ENCODE results near the gene PEDS1. TPM values are rescaled to one million over a fixed set of nuclear protein-coding genes. Genes with fewer than 3 reads are reported as not detected.
A peak's percentile ranks its signal among the peaks of the same experiment; 100 is the strongest.

The PEDS1 gene
- total RNA-seq, 2 experiments from 2014 or later: 16.0 to 17.3 TPM

DNA sequence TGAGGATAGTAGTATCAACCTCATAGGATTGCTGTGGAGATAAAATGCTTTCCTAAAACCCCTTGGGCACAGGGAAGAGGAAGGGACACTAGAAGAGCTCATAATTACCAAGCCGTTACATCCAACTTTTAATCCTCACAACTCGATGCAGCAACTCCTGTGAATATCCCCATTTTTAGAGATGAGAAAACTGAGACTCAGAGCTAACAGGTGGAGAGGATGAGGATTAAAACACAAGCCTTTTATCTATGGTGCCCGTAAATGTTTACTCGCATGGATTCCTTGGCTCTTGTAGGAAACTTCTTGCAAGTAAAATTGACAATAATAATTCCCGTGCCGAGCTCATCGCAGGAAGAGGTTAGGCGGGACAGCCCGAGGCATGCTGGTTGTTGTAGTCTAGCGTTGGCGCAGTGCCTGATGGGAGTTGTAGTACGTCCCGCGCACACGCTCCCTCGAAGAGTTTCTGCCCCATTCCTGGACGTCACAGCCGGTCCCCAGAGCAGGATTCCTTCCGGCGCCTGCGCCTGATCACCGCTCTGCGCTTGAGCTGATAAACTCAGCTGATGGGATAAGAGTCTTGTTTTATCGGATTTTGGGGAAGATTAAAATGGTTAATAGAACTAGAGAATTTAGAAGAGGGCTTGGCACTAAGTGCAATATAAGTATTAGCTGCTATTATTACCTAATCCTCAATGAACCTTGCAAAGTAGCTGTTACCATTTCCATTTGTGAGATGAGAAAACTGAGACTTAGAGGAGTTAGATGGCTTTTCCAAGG is 37.7 kb downstream of the PEDS1 start:
- peak; percentile 79 for ATAC-seq
- ChIA-PET POLR2A (interaction anchor here (0.5 to 1.9 kb wide), 8 partner anchors 10 to 53 kb away, joined by 3 to 15 read pairs (median 3); partner anchors contain the start of gene PEDS1), CTCF (interaction anchor here (0.8 to 9.5 kb wide), 14 partner anchors 9 to 136 kb away, joined by 3 to 203 read pairs (median 4); partner anchors contain the start of gene PEDS1)
- Mint-ChIP-seq H3K27me3 (no peaks in the 10 kb centered on the region), H3K4me3 (peak overlapping the region; percentile 94), H3K9me3 (no peaks in the 10 kb centered on the region), H3K27ac (peak overlapping the region; percentile 93), H3K4me1 (ENCODE audit: low read depth) (peaks cover 44% of the 10 kb centered on the region), H3K36me3 (ENCODE audit: low read depth) (peaks cover 16% of the 10 kb centered on the region)
- DNase-seq: peak; percentile 96
- intact Hi-C loops (cut with micrococcal nuclease): no loop called here
- TF ChIP-seq, protein P1, sequence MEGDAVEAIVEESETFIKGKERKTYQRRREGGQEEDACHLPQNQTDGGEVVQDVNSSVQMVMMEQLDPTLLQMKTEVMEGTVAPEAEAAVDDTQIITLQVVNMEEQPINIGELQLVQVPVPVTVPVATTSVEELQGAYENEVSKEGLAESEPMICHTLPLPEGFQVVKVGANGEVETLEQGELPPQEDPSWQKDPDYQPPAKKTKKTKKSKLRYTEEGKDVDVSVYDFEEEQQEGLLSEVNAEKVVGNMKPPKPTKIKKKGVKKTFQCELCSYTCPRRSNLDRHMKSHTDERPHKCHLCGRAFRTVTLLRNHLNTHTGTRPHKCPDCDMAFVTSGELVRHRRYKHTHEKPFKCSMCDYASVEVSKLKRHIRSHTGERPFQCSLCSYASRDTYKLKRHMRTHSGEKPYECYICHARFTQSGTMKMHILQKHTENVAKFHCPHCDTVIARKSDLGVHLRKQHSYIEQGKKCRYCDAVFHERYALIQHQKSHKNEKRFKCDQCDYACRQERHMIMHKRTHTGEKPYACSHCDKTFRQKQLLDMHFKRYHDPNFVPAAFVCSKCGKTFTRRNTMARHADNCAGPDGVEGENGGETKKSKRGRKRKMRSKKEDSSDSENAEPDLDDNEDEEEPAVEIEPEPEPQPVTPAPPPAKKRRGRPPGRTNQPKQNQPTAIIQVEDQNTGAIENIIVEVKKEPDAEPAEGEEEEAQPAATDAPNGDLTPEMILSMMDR (IDR thresholded peaks at IDR 0.05): no peak

- CTCF ChIA-PET: interaction anchor here (0.8 to 9.5 kb wide), 8 partner anchors 15 to 136 kb away, joined by 3 to 203 read pairs (median 11); partner anchors contain the start of gene PEDS1
- Mint-ChIP-seq H3K4me3 (peak overlapping the region; percentile 94), H3K27ac (peak overlapping the region; percentile 93), H3K36me3 (ENCODE audit: low read depth) (peaks cover 23% of the 10 kb centered on the region), H3K27me3 (no peaks in the 10 kb centered on the region), H3K9me3 (no peaks in the 10 kb centered on the region), H3K4me1 (ENCODE audit: low read depth) (peaks cover 52% of the 10 kb centered on the region)
- ATAC-seq: no peak
- POLR2A ChIA-PET: interaction anchor here (0.6 to 1.9 kb wide), 6 partner anchors 9 to 54 kb away, joined by 3 to 15 read pairs (median 4); partner anchors contain the start of gene PEDS1
- TF ChIP-seq, protein P1 (IDR thresholded peaks at IDR 0.05): no peak
- no peak for DNase-seq
- intact Hi-C loops (cut with micrococcal nuclease): no loop called here
These were observed 38.4 kb downstream of the PEDS1 start for GRCh38 chr20:50115041-50115512.

DNA sequence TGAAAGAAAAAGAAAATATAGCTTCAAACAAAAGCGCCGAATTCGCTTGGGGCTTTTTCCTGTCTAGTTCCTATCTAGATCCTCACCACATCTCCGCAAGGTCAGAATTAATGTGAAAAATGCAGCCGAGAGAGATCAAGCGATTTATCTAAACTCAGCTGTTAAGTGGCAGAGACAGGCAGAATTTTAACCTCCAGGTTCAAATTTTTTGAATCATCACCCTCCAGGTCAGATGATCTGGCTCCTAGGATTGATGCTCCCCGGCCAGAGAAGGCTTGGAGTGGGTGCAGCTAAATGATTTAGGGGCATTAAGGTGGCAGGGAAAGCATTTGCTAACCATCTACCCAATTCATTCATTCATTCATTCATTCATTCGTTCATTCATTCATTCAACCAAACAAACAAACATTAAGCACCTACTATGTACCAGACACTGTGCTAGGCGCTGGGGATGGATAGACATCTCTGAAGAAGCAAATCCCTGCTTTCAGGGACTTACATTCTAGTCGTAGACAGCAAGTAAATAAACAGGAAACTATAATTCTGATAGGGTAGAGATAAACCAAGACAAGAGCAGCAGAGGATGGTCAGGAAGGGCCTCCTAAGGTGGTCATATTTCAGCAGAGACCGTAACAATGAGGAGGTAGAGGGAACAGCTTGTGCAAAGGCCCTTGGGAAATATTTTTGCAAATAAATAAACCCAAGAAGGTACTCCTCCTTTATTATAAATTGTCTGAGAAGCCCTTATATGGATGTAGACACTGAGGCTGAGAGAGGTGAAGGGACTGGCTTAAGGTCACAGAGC is 39.9 kb downstream of the PEDS1 start:
- CTCF ChIA-PET: interaction anchor here (0.8 to 3.2 kb wide), 5 partner anchors 25 to 134 kb away, joined by 3 to 11 read pairs (median 3); no protein-coding TSS in a partner anchor
- ATAC-seq: no peak

GRCh38 chr20:50112512-50113419 is 40.8 kb downstream of the PEDS1 start, which contains the start of gene UBE2V1:
Gene UBE2V1, minus strand, starts transcription at chr20:50113150. Its CDS starts 22 bp downstream, at chr20:50113128.
- peaks cover 44% of the 10 kb centered on the region for H3K36me3 Mint-ChIP-seq (ENCODE audit: low read depth)
- H3K27ac Mint-ChIP-seq: peak within 1 kb of the TSS; percentile 95
- ATAC-seq (peak; percentile 67), DNase-seq (peak; percentile 93)
- H3K27me3 Mint-ChIP-seq: no peaks in the 10 kb centered on the region
- peaks cover 2% of the 10 kb centered on the region for H3K9me3 Mint-ChIP-seq
- intact Hi-C loops (cut with micrococcal nuclease): loop anchor here (5.0 kb wide), 1 partner anchor 40 kb away; the partner anchor contains the start of gene PEDS1
- TF ChIP-seq, protein P1 (IDR thresholded peaks at IDR 0.05): peak; percentile 38
- H3K4me1 Mint-ChIP-seq (ENCODE audit: low read depth): peaks cover 73% of the 10 kb centered on the region
- CTCF ChIA-PET: interaction anchor here (0.9 to 3.7 kb wide), 5 partner anchors 9 to 133 kb away, joined by 3 to 19 read pairs (median 3); no protein-coding TSS in a partner anchor
- POLR2A ChIA-PET: interaction anchor here (0.6 to 5.3 kb wide), 15 partner anchors 14 to 832 kb away, joined by 3 to 42 read pairs (median 3); partner anchors contain the start of gene PEDS1
- peak within 1 kb of the TSS; percentile 94 for H3K4me3 Mint-ChIP-seq

More for the DNA sequence above, 39.9 kb downstream of the PEDS1 start:
- Mint-ChIP-seq H3K27me3 (no peaks in the 10 kb centered on the region), H3K27ac (peak overlapping the region; percentile 95), H3K9me3 (peaks cover 2% of the 10 kb centered on the region), H3K4me3 (peak overlapping the region; percentile 94), H3K4me1 (ENCODE audit: low read depth) (peaks cover 64% of the 10 kb centered on the region), H3K36me3 (ENCODE audit: low read depth) (peaks cover 35% of the 10 kb centered on the region)
- DNase-seq: no peak
- TF ChIP-seq, protein P1 (IDR thresholded peaks at IDR 0.05): no peak
- POLR2A ChIA-PET: interaction anchor here (0.7 to 2.0 kb wide), 8 partner anchors 29 to 405 kb away, joined by 3 to 9 read pairs (median 4); partner anchors contain the start of gene PEDS1
- intact Hi-C loops (cut with micrococcal nuclease): loop anchor here (5.0 kb wide), 1 partner anchor 39 kb away; the partner anchor contains the start of gene PEDS1
